GM23338 (cell line): ENCODE measurements around the gene MYORG. TPM values are rescaled to one million over a fixed set of nuclear protein-coding genes. Genes with fewer than 3 reads are reported as not detected.

Experiments
- ATAC-seq: fragments of 200-7000 bp; cut with Tn5 transposase; 3 replicates; pipeline ENCODE4 v1.9.1; 2020
- DNase-seq: peaks from one replicate; pipeline ENCODE4 v3.0.0-alpha.2; 2015; ENCODE audit warnings: low spot score
- H2AFZ ChIP-seq: fragments of 200-600 bp; sonication (generic); 2 replicates; pipeline ENCODE4 v1.8.0; 2016; ENCODE audit warnings: antibody characterized with exemption, mild to moderate bottlenecking, moderate library complexity
- H3F3A ChIP-seq: fragments of 200-600 bp; sonication (generic); replicated peaks from 2 replicates; pipeline ENCODE4 v1.8.0; 2017; ENCODE audit warnings: antibody characterized with exemption, mixed run types, low read depth
- H3K27ac ChIP-seq: fragments of 200-600 bp; sonication (generic); 2 replicates; pipeline ENCODE4 v1.6.1; 2016; ENCODE audit warnings: low read depth
- H3K27me3 ChIP-seq: fragments of 200-600 bp; sonication (generic); 2 replicates; pipeline ENCODE4 v1.8.0; 2016; ENCODE audit warnings: mild to moderate bottlenecking, mixed run types, moderate library complexity; ENCODE audit not compliant: insufficient read depth
- H3K36me3 ChIP-seq: fragments of 200-600 bp; sonication (generic); 2 replicates; pipeline ENCODE4 v1.8.0; 2016; ENCODE audit warnings: mild to moderate bottlenecking; ENCODE audit not compliant: insufficient read depth
- H3K4me1 ChIP-seq: fragments of 200-600 bp; sonication (generic); 2 replicates; pipeline ENCODE4 v1.8.0; 2016; ENCODE audit warnings: mild to moderate bottlenecking, moderate library complexity; ENCODE audit not compliant: insufficient read depth
- H3K4me2 ChIP-seq: fragments of 200-600 bp; sonication (generic); 2 replicates; pipeline ENCODE4 v1.7.1; 2017; ENCODE audit warnings: mixed run types
- H3K4me3 ChIP-seq: fragments of 200-600 bp; sonication (generic); 2 replicates; pipeline ENCODE4 v1.6.1; 2016; ENCODE audit warnings: mixed run types
- H3K79me2 ChIP-seq: fragments of 200-600 bp; sonication (generic); replicated peaks from 2 replicates; pipeline ENCODE4 v1.8.0; 2017; ENCODE audit warnings: mild to moderate bottlenecking; ENCODE audit not compliant: insufficient read depth
- H3K9me2 ChIP-seq: fragments of 200-600 bp; sonication (generic); 2 replicates; pipeline ENCODE4 v1.8.0; 2017; ENCODE audit not compliant: insufficient read depth
- H4K20me1 ChIP-seq: fragments of 200-600 bp; sonication (generic); replicated peaks from 2 replicates; pipeline ENCODE4 v1.8.0; 2017; ENCODE audit warnings: mild to moderate bottlenecking; ENCODE audit not compliant: insufficient read depth
- H3K27ac Mint-ChIP-seq: 2 replicates; pipeline ENCODE4 v1.8.0; 2020; ENCODE audit warnings: inconsistent platforms, mild to moderate bottlenecking, moderate library complexity, mixed read lengths
- H3K27me3 Mint-ChIP-seq: 3 replicates; pipeline ENCODE4 v1.8.0; 2022; ENCODE audit warnings: low read depth, mild to moderate bottlenecking, moderate library complexity, mixed read lengths, inconsistent platforms; ENCODE audit not compliant: insufficient read depth, poor library complexity
- H3K36me3 Mint-ChIP-seq: 3 replicates; pipeline ENCODE4 v1.8.0; 2021; ENCODE audit warnings: low read depth, mild to moderate bottlenecking, inconsistent platforms, moderate library complexity, mixed read lengths
- H3K4me1 Mint-ChIP-seq: 3 replicates; pipeline ENCODE4 v1.8.0; 2020; ENCODE audit warnings: mild to moderate bottlenecking, inconsistent platforms, mixed read lengths
- H3K4me3 Mint-ChIP-seq: 3 replicates; pipeline ENCODE4 v1.8.0; 2021; ENCODE audit warnings: moderate library complexity, mild to moderate bottlenecking, inconsistent platforms, mixed read lengths
- H3K9me3 Mint-ChIP-seq: 3 replicates; pipeline ENCODE4 v1.8.0; 2020; ENCODE audit warnings: moderate library complexity, mild to moderate bottlenecking, inconsistent platforms, mixed read lengths
- CREB1 ChIP-seq: fragments of 250-450 bp; sonication (Bioruptor Pico); IDR thresholded peaks from 2 replicates; pipeline ENCODE4 v1.5.0; 2020; ENCODE audit warnings: low read depth, mild to moderate bottlenecking, moderate library complexity
- JUNB ChIP-seq: IDR thresholded peaks from one replicate; pipeline ENCODE4 v1.6.1; 2016; ENCODE audit warnings: antibody characterized with exemption; ENCODE audit not compliant: unreplicated experiment
- NANOG ChIP-seq: IDR thresholded peaks from 2 replicates; pipeline ENCODE4 v1.6.1; 2016; ENCODE audit warnings: antibody characterized with exemption, borderline replicate concordance
- ZNF114 ChIP-seq: fragments of 250-450 bp; sonication (Bioruptor Pico); IDR thresholded peaks from 2 replicates; pipeline ENCODE4 v1.5.0; 2020; ENCODE audit warnings: mild to moderate bottlenecking, moderate library complexity
- polyA plus RNA-seq: library from polyadenylated mRNA; unstranded; fragments of >200 nt; fragmentation: Nextera tagmentation; extraction: Ambion mirVana; gene quantifications from 2 replicates; pipeline ENCODE4 v1.2.1, GENCODE V29; 2016
- total RNA-seq: library from RNA; depleted of rRNA; stranded (reverse); fragments of >200 nt; shearing (Covaris generic); gene quantifications from 2 replicates; pipeline ENCODE4 v1.2.3, GENCODE V29; 2014
- TF ChIP-seq, protein P1 (sequence below): fragments of 250-450 bp; sonication (Bioruptor Pico); IDR thresholded peaks from 2 replicates; pipeline ENCODE4 v1.5.0; 2020; ENCODE audit warnings: mild to moderate bottlenecking, moderate library complexity
- TF ChIP-seq, protein P2 (sequence below), 2 experiments: fragments of 200-600 bp in 1 of 2; sonication (generic) in 1 of 2; conservative IDR thresholded peaks; 2 replicates each; pipeline versions ENCODE4 v1.5.1 to v1.6.1; 2016 to 2017; ENCODE audit warnings: antibody characterized with exemption in 2 of 2, low read depth in 2 of 2, mild to moderate bottlenecking in 2 of 2, moderate library complexity in 1 of 2

Gene MYORG
- total and polyA plus RNA-seq, 2 experiments from 2014 or later: 1.5 to 7.3 TPM

DNA sequence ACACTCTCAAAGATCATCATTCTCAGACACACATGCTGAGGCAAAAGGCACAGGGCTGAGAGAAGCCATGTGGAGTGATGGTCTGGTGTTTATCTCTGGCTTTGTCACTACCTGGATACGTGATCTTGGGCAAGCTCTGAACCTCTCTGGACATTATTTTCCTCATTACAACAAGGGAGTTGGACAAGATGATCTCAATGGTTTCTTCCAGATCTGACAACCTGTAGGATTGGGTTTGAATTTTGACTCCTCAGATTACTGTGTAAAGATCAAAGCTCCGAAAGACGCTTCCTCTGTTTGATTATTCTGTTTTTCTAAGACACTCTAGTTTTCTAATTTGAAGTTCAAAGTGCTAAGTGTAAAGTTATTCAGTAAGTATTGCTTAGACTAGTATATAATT lies 27.4 kb downstream of the MYORG start (continued):
- TF ChIP-seq, protein P1, sequence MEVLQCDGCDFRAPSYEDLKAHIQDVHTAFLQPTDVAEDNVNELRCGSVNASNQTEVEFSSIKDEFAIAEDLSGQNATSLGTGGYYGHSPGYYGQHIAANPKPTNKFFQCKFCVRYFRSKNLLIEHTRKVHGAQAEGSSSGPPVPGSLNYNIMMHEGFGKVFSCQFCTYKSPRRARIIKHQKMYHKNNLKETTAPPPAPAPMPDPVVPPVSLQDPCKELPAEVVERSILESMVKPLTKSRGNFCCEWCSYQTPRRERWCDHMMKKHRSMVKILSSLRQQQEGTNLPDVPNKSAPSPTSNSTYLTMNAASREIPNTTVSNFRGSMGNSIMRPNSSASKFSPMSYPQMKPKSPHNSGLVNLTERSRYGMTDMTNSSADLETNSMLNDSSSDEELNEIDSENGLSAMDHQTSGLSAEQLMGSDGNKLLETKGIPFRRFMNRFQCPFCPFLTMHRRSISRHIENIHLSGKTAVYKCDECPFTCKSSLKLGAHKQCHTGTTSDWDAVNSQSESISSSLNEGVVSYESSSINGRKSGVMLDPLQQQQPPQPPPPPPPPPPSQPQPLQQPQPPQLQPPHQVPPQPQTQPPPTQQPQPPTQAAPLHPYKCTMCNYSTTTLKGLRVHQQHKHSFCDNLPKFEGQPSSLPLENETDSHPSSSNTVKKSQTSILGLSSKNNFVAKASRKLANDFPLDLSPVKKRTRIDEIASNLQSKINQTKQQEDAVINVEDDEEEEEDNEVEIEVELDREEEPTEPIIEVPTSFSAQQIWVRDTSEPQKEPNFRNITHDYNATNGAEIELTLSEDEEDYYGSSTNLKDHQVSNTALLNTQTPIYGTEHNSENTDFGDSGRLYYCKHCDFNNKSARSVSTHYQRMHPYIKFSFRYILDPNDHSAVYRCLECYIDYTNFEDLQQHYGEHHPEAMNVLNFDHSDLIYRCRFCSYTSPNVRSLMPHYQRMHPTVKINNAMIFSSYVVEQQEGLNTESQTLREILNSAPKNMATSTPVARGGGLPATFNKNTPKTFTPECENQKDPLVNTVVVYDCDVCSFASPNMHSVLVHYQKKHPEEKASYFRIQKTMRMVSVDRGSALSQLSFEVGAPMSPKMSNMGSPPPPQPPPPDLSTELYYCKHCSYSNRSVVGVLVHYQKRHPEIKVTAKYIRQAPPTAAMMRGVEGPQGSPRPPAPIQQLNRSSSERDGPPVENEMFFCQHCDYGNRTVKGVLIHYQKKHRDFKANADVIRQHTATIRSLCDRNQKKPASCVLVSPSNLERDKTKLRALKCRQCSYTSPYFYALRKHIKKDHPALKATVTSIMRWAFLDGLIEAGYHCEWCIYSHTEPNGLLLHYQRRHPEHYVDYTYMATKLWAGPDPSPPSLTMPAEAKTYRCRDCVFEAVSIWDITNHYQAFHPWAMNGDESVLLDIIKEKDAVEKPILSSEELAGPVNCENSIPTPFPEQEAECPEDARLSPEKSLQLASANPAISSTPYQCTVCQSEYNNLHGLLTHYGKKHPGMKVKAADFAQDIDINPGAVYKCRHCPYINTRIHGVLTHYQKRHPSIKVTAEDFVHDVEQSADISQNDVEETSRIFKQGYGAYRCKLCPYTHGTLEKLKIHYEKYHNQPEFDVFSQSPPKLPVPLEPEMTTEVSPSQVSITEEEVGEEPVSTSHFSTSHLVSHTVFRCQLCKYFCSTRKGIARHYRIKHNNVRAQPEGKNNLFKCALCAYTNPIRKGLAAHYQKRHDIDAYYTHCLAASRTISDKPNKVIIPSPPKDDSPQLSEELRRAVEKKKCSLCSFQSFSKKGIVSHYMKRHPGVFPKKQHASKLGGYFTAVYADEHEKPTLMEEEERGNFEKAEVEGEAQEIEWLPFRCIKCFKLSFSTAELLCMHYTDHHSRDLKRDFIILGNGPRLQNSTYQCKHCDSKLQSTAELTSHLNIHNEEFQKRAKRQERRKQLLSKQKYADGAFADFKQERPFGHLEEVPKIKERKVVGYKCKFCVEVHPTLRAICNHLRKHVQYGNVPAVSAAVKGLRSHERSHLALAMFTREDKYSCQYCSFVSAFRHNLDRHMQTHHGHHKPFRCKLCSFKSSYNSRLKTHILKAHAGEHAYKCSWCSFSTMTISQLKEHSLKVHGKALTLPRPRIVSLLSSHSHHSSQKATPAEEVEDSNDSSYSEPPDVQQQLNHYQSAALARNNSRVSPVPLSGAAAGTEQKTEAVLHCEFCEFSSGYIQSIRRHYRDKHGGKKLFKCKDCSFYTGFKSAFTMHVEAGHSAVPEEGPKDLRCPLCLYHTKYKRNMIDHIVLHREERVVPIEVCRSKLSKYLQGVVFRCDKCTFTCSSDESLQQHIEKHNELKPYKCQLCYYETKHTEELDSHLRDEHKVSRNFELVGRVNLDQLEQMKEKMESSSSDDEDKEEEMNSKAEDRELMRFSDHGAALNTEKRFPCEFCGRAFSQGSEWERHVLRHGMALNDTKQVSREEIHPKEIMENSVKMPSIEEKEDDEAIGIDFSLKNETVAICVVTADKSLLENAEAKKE (CRISPR knock-in tag): no peak
- TF ChIP-seq ZNF114 (CRISPR knock-in tag) (no peak), NANOG (no peak), CREB1 (no peak)
- TF ChIP-seq, protein P2, sequence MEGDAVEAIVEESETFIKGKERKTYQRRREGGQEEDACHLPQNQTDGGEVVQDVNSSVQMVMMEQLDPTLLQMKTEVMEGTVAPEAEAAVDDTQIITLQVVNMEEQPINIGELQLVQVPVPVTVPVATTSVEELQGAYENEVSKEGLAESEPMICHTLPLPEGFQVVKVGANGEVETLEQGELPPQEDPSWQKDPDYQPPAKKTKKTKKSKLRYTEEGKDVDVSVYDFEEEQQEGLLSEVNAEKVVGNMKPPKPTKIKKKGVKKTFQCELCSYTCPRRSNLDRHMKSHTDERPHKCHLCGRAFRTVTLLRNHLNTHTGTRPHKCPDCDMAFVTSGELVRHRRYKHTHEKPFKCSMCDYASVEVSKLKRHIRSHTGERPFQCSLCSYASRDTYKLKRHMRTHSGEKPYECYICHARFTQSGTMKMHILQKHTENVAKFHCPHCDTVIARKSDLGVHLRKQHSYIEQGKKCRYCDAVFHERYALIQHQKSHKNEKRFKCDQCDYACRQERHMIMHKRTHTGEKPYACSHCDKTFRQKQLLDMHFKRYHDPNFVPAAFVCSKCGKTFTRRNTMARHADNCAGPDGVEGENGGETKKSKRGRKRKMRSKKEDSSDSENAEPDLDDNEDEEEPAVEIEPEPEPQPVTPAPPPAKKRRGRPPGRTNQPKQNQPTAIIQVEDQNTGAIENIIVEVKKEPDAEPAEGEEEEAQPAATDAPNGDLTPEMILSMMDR (conservative IDR thresholded peaks at IDR 0.05; ENCODE audit: low read depth in 2 of 2): no peak

DNA sequence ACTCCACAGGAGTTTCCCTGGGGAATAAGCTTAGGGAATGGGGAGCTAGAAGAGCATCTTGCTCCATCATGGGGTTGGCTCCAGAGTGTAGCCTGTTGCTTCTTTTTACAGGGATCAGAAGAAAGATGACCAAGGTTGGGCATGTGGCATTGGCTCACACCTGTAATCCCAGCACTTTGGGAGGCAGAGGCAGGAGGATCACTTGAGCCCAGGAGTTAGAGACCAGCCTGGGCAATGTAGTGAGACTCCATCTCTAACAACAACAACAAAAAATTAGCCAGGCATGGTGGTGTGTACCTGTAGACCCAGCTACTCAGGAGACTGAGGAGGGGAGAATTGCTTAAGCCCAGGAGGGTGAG lies 28.9 kb downstream of the MYORG start:
- Histone ChIP-seq H3K27ac (no peak overlapping the region), H4K20me1 (no peaks in the 10 kb centered on the region), H3K79me2 (no peaks in the 10 kb centered on the region), H3K4me3 (no peak overlapping the region), H3K4me2 (no peak overlapping the region), H2AFZ (no peak overlapping the region), H3F3A (no peaks in the 10 kb centered on the region), H3K36me3 (no peaks in the 10 kb centered on the region), H3K27me3 (no peaks in the 10 kb centered on the region), H3K4me1 (no peaks in the 10 kb centered on the region), H3K9me2 (no peaks in the 10 kb centered on the region)
- Mint-ChIP-seq H3K27ac (no peak overlapping the region), H3K4me3 (no peak overlapping the region), H3K4me1 (peaks cover 4% of the 10 kb centered on the region; the same call in 1 of the 3 replicates), H3K9me3 (no peaks in the 10 kb centered on the region; the same call in 2 of the 3 replicates), H3K27me3 (peaks cover 9% of the 10 kb centered on the region), H3K36me3 (peaks cover 4% of the 10 kb centered on the region; the same call in 1 of the 3 replicates)
- DNase-seq (no peak), ATAC-seq (no peak)
- no peak for TF ChIP-seq JUNB
